Activated naive CD4-positive, alpha-beta T cell treated with anti-CD3 and anti-CD28 coated beads, Interleukin-2, amount 50 U/mL, for 72 hours (primary cell): ENCODE results near the gene RPH3AL. TPM values are rescaled to one million over a fixed set of nuclear protein-coding genes. Genes with fewer than 3 reads are reported as not detected.

Source experiments
- ATAC-seq, 2 donors: fragments of 150-1000 bp; cut with Tn5 transposase; 2 replicates each; pipeline ENCODE4 v1.10.0; 2021; ENCODE audit warnings: mild to moderate bottlenecking in 2 of 2, moderate library complexity in 2 of 2
- DNase-seq, 2 donors: peaks; one replicate each; pipeline ENCODE4 v3.0.0; 2021 to 2022; ENCODE audit warnings: low spot score in 2 of 2
- H3K27ac Mint-ChIP-seq, 2 donors: one replicate each; pipeline ENCODE4 v1.8.0; 2022; ENCODE audit warnings: mild to moderate bottlenecking in 2 of 2, mixed read lengths in 2 of 2
- H3K36me3 Mint-ChIP-seq, 2 donors: one replicate each; pipeline ENCODE4 v1.8.0; 2022; ENCODE audit warnings: mixed read lengths in 2 of 2
- H3K9me3 Mint-ChIP-seq, 2 donors: one replicate each; pipeline ENCODE4 v1.8.0; 2022; ENCODE audit warnings: mixed read lengths in 2 of 2
- total RNA-seq, 2 donors: library from RNA; stranded (reverse); gene quantifications; one replicate each; pipeline ENCODE4 v1.2.3, GENCODE V29; 2022

RPH3AL gene
- total RNA-seq, 2 donors from 2014 or later = 2.0 to 3.8 TPM

DNA sequence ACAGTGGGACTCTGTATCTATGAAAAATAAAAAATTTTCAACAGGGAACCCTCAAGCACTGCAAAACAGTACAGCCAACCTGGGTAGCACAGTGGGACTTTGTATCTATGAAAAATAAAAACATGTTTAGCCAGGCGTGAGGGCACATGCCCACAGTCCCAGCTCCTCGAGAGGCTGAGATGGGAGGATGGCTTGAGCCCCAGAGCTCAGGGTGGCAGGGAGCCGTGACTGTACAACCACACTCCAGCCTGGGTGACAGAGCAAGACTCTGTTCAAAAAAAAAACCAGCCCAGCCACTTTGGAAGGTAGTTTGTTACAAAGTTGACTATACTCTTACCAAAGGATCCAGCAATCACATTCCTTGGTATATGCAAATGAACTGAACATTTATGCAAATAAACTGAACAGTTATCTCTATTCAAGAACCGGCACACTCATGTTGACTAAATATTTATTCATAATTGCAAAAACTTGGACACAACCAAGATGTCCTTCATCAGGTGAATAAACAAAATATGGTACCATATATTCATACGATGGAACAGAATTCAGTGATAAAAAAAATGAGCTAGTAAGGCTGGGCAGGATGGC lies 5.2 kb downstream of the RPH3AL start:
- H3K9me3 Mint-ChIP-seq = peaks cover 9 to 10% of the 10 kb centered on the region in 2 donors
- DNase-seq (no peak), ATAC-seq (no peak)
- no peaks in the 10 kb centered on the region for H3K36me3 Mint-ChIP-seq
- no peak overlapping the region for H3K27ac Mint-ChIP-seq

DNA sequence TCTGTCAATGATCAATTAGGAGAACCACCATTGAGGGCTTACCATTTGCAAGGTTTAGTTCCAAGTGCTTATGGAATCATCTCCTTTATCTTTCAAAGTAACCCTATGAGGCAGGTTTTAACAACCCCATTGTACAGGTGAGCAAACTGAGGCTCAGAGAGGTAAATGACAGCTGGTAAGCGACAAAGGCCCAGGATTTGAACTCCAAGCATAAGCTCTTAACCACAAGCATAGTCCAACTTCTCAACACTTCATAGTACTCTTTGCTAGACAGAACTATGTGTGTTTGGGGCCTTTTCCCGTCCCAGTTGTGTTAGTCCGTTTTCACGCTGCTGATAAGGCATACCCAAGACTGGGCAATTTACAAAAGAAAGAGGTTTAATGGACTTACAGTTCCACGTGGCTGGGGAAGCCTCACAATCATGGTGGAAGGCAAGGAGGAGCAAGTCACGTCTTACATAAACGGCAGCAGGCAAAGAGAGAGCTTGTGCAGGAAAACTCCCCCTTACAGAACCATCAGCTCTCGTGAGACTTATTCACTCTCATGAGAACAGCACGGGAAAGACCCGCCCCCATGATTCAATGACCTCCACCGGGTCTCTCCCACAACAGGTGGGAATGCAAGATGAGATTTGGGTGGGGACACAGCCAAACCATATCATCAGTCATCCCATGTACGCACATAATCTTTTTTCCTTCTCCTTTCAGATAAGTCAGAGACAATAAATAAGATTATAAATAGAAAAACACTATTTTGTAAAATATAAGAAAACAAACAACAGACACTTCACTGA lies 6.4 kb downstream of the RPH3AL start:
- Mint-ChIP-seq H3K27ac (no peak overlapping the region), H3K9me3 (peaks cover 9 to 10% of the 10 kb centered on the region in 2 donors), H3K36me3 (no peaks in the 10 kb centered on the region)
- DNase-seq (no peak), ATAC-seq (no peak)

DNA sequence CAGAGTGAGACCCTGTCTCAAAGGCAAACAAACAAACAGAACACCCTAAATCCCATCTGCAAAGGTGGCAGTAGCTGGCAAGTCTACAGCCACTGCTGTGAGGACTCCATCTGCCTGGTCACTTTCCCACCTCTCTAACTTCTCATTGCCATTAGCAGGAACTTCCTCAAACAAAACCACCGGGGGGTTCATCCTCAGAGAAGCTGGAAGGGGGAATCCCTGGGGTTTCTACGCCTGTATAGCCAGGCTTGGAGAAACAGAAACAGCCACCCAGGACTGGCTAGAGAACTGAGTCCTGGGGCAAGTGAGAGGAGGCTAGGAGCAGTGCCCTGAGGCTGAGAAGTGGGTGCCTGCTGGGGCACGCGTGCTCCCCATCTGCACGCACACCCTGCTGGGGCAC lies 7.3 kb downstream of the RPH3AL start:
- Mint-ChIP-seq H3K36me3 (no peaks in the 10 kb centered on the region), H3K27ac (no peak overlapping the region)

DNA sequence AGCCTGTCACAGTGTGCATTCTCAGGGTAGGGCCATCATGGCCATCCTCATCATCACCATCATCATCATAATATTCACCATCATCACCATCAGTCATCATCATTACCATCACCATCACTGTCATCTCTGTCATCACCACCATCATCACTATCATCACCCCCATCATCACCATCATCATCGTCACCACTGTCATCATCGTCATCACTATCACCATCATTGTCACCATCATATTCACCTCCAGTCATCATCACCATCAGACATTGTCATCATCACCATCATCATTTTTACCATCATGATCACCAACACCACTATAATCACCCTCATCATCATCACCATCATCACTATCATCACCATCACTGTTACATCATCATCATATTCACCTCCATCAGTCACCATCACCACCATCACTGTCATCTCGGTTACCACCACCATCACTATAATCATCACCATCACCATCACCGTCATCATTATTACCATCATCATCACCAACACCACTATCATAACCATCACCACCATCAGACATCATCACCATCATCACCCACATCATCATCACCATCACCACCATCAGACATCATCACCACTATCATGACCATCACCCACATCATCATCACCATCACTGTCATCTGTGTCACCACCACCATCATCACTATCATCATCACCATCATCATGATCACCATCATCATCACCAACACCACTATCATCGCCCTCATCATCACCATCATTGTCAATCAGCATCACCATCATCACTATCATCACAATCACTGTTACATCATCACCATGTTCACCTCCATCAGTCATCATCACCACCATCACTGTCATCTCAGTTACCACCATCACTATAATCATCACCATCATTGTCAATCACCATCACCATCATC lies 8.5 kb downstream of the RPH3AL start:
- H3K9me3 Mint-ChIP-seq = peaks cover 9 to 10% of the 10 kb centered on the region in 2 donors
- H3K36me3 Mint-ChIP-seq = no peaks in the 10 kb centered on the region
- DNase-seq (no peak), ATAC-seq (no peak)
- no peak overlapping the region for H3K27ac Mint-ChIP-seq

More for the DNA sequence above, 7.3 kb downstream of the RPH3AL start:
- ATAC-seq (no peak), DNase-seq (no peak)
- H3K9me3 Mint-ChIP-seq = peaks cover 9 to 10% of the 10 kb centered on the region in 2 donors

DNA sequence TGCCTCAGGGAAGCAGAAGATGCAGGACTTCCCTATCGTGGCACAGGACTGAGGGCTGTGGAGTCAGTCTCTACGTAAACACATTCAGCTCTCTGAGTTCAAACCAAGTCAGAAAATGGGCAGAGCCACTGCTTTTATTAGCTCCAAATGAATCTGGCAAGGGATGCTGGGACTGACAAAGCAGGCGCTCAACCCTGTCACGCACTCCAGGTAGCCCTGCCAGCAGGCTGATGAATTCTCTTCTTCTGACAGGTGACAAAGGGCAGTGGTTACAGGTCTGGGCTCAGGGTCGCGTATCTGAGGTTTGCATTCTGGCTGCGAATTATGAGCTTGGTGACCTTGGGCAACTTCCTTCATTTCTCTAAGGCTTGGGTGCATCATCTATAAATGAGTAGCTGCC lies 9.4 kb downstream of the RPH3AL start:
- Mint-ChIP-seq H3K9me3 (peaks cover 9 to 10% of the 10 kb centered on the region in 2 donors), H3K27ac (no peak overlapping the region), H3K36me3 (no peaks in the 10 kb centered on the region)
- ATAC-seq (no peak), DNase-seq (no peak)

DNA sequence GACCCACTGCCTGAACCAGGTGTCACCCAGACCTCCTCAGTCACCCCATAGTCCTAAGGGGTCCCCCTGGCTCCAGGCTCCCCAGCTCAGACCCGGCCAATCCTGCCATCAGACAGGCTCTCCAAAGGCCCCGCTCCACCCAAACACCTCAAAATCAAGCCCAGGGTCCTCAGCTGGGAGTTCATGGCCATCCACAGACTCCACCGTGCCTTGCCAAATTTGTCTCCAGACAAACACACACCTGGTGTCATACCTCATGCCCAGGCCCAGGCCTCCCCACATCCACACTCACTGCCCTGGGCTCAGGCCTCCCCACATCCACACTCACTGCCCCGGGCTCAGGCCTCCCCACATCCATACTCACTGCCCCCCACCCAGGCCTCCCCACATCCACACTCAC lies 12.5 kb downstream of the RPH3AL start:
- peaks cover 9 to 10% of the 10 kb centered on the region in 2 donors for H3K9me3 Mint-ChIP-seq
- no peak overlapping the region for H3K27ac Mint-ChIP-seq
- no peak for DNase-seq
- ATAC-seq = no peak
- H3K36me3 Mint-ChIP-seq = no peaks in the 10 kb centered on the region

DNA sequence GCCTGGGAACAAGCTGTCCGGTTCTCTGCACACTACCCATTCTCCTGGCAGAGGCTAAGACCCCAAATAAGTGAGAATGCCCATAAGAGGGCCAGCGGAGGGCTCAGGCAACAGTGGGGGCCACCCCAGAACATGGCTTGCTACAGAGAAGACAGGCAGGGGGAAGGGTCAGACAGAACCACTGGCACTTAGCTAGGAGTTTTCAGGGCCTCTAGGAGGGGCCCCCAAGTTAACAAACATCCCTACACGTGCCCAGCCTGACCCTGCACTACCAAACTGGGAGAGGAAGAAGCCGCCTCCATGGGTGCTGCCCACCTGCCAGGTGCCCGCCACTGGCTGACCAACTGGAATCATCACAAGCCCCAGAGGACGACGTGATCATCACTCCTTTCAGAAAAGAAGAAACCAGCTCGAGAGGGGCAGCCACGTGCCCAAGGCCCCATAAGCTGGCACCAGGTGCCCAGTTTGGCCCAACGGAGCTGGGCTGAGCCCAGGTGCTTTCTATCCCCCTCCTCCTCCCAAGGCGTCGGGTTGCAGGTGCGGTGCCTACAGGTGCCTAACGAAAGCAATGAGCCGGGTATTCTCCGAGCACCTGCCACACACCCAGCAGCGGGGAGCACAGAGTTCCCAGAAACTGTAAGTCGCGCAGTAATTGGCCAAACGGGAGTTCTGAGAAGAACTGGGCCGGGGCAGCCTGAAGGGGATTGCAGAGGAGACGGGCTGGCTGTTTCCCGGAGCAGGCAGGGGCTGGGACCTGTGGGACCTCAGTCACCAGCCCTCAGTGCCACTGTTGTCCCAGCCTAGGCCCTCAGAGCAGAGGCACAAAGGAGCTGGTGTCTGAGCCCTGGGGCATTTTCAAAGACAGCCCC lies 13.2 kb downstream of the RPH3AL start:
- Mint-ChIP-seq H3K27ac (no peak overlapping the region), H3K9me3 (peaks cover 7 to 8% of the 10 kb centered on the region in 2 donors), H3K36me3 (no peaks in the 10 kb centered on the region)
- DNase-seq (no peak), ATAC-seq (no peak)

DNA sequence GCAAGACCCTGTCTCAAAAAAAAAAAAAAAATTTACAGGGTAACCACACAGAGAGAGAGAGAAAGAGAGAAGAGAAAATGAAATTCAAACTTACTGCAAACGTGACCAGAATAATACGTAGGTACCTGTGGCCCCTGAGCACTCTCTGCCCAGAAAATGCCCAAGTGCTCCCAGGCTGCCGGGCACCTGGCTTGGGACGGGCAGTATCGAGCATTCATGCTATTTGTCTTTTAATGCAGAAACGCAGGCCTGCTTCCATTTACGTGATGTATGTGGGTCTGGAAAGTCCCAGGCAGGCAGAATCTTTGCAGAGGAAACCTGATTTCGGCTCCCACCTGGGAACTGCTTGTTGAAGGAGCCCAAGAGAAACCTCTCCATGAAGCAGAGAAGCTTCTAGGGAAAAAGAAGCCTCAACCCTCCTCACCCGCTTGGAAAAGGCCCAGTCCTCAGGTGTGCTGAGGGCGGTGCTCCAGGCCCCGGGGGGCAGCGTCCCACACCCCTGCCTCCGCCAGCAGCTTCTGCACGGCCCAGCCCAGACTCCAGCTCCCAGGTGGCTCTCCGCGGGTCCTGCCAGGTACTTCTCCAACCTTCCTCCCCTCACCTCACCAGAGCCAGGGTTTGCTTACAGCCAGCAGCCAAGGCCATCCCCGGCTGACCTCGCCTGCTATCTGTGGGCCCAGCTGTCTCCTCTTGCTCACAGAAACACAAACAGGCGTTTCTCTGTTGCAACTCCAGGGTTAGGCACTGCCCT lies 14.0 kb downstream of the RPH3AL start:
- Mint-ChIP-seq H3K9me3 (no peaks in the 10 kb centered on the region), H3K36me3 (no peaks in the 10 kb centered on the region), H3K27ac (no peak overlapping the region)
- ATAC-seq = no peak
- DNase-seq = no peak

DNA sequence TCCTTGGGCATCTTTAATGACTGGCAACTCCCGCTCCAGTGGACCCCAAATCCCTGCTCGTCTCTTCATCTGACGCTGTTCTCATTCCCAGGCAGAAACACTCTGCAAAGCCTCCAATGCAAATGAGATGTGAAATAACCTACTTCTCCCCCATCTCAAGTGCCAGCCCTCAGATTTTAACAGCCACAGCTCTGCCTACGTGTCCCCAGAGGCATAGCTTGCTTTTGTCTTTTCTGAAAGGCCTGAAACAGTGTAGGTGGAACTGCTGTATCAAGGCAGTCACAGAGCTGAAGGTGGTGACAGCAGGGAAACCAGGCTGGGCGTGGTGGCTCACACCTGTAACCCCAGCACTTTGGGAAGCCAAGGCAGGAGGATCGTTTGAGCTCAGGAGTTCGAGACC lies 14.7 kb downstream of the RPH3AL start:
- Mint-ChIP-seq H3K36me3 (no peaks in the 10 kb centered on the region), H3K9me3 (no peaks in the 10 kb centered on the region), H3K27ac (no peak overlapping the region)
- no peak for ATAC-seq
- DNase-seq = no peak

DNA sequence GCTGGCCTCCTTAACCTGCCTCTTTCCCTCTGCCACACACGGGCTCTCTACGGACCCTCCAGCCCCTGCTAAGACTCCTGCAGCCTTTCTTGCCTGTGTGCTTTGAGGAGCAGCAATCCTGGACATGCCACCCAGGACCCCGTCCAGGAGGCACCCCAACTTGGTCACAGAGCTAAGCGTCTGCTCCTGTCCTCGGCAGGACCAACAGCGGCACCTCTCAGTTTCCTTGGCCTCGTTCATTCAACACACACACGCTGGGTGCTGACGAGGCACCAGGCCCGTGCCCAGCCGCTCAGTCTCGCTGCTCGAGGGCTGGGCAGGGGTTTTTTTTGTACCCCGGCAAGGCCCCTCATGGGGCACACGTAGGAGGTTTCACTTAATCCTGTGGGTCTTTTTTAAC lies 15.2 kb downstream of the RPH3AL start:
- ATAC-seq (no peak), DNase-seq (no peak)
- Mint-ChIP-seq H3K27ac (no peak overlapping the region), H3K36me3 (no peaks in the 10 kb centered on the region), H3K9me3 (no peaks in the 10 kb centered on the region)

DNA sequence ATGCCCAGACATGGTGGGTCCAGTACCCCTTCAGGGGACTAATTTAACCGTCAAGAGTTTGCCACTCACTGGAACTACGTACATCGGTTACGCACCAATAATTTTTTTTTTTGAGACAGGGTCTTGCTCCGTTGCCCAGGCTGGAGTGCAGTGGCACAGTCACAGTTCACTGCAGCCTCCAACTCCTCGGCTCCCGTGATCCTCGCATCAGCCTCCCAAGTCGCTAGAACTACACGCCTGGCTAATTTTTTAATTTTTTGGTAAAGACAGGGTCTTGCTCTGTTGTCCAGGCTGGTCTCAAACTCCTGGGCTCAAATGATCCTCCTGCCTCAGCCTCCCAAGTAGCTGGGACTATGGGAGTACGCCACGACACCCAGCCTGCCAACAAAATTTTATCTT lies 15.6 kb downstream of the RPH3AL start:
- ATAC-seq (no peak), DNase-seq (no peak)
- H3K9me3 Mint-ChIP-seq = no peaks in the 10 kb centered on the region
- peak overlapping the region in 1 of 2 donors; percentile 72 for H3K27ac Mint-ChIP-seq
- H3K36me3 Mint-ChIP-seq = no peaks in the 10 kb centered on the region

DNA sequence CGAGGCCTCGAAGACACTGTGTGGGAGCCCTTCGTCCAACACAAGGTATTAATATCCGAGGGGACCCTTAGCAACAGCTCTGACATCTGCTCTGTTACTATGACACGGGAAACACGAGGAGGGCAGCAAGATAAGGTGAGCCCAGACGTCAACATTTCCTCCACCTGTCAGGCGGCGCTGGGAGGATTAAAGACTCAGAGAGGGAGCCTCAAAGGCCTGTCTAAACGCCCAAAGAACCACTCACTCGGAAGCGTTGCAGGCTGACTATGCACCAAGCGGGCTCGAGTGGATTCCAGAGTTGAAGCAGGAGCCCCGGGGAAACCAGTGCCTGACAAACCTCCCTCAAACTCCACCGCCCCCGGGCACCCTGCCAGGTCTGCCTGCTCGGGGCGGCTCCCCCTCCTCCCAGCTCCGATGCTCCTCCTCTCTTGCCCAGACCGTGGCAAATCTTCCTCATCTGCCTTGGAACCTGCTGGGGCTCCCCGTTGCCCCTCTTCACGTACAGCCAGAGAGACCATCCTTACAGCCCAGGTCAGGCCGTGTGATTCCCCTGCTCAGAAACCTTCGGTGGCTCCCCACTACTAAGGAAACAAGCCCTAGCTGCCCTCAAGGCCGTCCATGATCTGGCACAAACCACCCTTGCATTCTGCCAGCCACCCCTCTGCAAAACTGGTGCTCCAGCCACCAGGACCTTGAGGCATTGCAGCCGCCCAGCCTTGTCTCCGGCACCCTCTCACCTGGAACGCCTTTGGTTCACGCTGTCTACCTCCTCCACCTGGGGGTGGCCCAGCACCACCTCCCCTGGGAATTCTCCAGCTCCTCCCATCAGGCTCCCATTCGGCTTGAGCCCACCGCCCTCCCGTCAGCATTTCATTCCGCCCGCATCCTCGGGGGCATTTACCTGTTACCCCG lies 16.2 kb downstream of the RPH3AL start:
- peak overlapping the region in 1 of 2 donors; percentile 72 for H3K27ac Mint-ChIP-seq
- ATAC-seq (peak in 1 of 2 donors; percentile 16), DNase-seq (no peak)
- no peaks in the 10 kb centered on the region for H3K9me3 Mint-ChIP-seq
- no peaks in the 10 kb centered on the region for H3K36me3 Mint-ChIP-seq

DNA sequence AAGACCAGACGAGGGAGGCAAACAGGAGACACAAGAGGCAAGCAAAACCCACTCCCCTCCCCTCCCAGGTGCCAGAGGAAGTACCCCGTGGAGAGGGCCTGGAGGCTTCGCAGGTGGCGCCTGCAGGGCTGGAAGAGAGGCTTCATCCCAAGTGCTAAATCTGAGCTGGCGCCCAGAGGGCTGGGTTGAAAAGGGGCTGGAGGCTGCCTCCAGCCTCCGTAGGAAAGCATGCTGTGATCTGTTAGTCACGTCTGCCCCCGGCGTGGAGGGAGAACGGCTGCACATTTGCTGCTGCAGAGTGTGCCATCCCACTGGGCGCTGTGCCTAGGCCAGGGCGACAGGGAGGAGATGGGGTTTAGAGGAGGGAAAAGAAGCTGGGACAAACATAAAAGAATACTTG lies 16.9 kb downstream of the RPH3AL start:
- Mint-ChIP-seq H3K9me3 (no peaks in the 10 kb centered on the region), H3K36me3 (no peaks in the 10 kb centered on the region), H3K27ac (no peak overlapping the region)
- ATAC-seq (no peak), DNase-seq (no peak)

DNA sequence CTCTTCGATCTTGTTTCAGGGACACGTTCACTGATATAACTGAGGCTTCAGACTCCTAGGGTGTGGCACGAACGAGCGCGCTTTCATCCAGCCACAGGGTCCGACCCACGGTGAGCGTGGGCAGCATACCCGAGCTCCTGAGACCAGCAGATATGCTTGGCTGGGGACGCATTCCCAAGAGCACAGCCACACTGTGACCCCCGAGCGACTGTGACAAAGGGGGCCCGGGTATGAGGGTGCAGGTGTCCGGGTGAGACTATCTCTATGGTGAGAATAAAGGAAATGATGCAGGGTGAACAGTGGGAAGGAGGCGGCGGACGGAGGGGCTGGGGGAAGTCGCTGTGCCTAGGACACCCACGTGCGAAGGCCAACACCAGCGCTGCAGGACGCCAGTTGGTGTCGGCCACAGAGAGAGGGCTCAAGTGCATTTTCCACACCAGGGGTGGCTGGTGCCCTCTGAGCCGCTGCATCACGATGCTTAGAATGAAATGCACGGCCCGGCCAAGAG lies 17.6 kb downstream of the RPH3AL start:
- no peak overlapping the region for H3K27ac Mint-ChIP-seq
- DNase-seq = no peak

More for the DNA sequence above, 17.6 kb downstream of the RPH3AL start:
- Mint-ChIP-seq H3K36me3 (no peaks in the 10 kb centered on the region), H3K9me3 (no peaks in the 10 kb centered on the region)
- no peak for ATAC-seq
